ENCODE results near the gene DSCAML1.

The DSCAML1 gene

DNA sequence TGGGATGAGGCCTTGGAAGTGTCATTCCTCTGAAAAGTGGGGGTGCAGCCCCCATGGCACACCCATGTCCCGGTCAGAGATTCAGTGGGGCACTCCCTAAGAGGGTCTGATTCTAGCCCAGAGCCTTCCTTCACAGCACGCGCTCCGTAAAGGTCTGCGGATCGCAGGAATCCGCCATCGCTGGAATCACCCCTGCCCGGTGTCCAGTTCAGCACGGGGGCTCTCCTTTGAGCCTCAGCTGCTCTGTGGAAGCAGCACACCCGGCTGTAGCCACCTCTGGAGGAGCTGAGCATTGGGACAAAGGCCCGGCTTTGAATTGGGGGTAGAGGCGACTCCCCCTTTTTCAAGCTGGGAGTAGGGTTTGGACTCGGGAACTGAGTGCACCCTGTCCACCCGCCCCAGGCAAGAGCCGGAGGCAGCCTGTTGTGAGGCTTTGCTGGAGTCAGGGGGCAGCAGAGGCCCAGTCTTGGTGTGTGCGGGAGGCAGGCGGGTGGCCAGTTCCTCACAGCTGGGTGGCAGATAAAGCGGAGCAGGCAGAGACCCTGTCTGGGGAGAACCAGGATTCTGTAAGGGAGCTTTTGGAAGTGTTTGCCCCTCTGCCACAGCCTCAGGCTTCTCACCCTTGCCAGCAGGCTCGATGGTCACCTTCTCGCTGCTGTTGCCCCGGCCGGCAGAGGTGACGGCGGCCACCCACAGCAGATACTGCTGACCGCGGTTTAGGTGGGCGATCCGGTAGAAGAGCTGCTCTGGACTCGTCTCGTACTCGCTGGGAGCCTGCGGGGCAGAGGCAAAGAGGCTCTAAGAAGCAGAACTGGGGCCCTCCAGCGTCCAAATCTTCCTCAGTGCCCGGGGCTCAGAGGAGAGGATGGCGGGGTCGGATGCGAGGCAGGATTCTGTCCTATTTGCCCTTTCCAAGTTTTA, 353.5 kb downstream of the DSCAML1 start:
- peak; percentile 3 for DNase-seq (ENCODE audit: low read depth)

GRCh38 chr11:117442869-117443239, 354.2 kb downstream of the DSCAML1 start:
- DNase-seq (ENCODE audit: low read depth), result no peak

- DNase-seq (ENCODE audit: low read depth), result no peak
Measured at GRCh38 chr11:117442049-117442868, 354.8 kb downstream of the DSCAML1 start.

DNA sequence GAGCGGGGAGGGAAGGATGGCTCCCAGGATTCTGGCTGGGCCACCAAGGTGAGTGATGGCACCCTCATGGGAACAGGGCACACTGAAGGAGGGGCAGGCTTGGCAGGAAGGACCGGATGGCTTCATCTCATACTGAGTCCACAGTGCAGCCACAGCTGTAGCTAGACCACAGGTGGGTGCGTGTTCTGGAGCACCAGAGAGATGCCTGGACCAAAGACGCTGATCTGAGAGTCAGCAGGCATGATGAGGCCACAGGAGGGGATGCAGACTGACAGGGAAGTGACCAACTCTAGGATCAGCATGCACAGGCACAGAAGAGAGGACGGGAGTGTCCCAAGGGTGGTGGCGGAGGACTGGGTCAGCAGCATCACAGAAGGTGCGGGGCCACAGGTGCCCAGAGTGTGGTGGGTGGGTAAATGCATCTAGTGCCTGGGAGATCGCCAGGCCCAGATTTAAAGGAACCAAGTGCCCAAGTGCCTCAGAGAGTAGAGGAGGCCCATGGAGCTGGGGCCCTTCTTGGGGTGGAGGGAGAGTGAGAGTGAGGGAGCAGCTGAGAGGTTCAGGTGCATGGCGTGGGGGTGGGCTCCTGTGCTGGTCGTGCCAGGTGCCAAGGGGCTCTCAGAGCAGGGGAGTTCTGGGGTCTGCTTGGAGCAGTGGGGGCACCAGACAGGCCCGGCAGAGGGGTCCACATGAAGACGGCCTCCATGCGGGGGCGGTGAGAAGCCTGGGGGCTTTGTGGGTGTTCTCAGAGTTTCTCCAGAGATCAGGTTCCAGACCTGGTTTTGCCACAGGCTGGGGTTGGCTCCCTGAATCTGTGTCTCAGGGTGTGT, 355.7 kb downstream of the DSCAML1 start:
- no peak for DNase-seq (ENCODE audit: low read depth)

GRCh38 chr11:117440258-117440657, 356.8 kb downstream of the DSCAML1 start:
- DNase-seq (ENCODE audit: low read depth), result no peak

DNA sequence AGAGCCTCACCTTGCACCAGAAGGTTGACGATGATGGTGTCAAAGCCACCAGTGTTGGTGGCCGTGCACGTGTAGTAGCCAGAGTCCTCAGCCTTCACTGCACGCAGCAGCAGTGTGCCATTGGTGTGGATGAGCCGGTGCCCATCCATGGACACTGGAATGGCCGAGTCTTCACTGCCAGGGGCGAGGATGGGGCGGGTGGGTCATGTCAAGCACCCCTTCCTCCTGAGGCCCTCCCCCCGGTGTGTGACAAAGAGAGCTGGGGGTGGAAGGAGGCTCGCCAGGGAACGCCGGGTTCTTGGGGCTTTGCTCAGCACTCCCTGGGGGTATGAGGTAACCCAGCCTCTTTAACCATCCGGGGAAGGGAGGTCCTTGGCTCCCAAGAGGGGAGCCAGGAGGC, 357.8 kb downstream of the DSCAML1 start:
- DNase-seq (ENCODE audit: low read depth), result no peak

GRCh38 chr11:117438371-117439000, 358.5 kb downstream of the DSCAML1 start:
- DNase-seq (ENCODE audit: low read depth), result no peak

DNA sequence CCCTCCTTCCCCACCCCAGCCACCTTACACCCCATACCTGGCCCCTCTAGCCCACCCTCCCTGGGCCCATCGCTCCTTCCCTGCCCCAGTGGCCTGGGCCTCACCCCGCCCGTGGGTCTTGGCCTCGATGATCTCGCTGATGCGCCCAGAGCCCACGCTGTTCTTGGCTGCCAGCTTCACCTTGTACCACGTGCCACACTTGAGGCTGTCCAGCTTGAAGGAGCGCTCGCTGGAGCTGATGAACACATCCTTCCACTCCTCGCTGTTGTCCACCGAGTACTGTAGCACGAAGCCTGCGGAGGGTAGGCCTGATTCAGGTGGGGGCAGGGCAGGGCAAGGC, 359.3 kb downstream of the DSCAML1 start:
- DNase-seq (ENCODE audit: low read depth), result no peak

DNA sequence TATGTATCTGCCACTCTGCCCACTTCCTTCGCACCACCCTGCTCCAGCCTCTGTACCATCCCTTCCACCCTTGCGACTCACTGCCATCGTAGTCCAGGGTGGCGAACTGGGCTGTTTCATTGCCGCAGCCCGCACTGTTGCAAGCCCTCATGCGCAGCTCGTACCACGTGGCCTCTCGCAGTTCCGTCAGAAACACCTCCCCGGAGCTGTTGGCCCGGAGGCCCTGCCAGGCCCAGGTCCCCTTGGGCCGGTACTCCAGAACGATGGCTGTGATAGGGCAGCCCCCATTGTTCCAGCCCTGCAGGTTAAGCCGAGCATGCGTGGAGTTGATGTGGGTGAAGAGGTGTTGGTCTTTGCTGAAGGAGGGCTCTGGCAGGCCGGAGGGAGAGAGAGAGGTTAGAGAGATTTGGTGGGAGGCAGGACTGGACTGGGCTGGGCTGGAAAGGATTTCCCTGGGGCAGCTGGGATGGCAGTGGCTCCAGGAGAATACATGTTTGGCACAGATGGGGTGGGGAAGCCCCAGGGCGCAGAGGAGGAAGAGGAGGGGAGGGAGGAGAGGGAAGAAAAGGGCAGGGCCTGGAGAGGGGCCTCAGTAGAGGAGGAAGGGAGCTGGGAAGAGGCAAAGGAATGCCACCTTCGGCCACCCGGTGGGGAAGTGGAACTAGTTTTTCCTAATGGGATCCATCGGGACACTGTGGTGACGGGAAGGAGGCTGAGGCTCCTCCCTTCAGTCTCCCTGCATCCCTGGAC, 359.8 kb downstream of the DSCAML1 start:
- DNase-seq (ENCODE audit: low read depth), result no peak

DNA sequence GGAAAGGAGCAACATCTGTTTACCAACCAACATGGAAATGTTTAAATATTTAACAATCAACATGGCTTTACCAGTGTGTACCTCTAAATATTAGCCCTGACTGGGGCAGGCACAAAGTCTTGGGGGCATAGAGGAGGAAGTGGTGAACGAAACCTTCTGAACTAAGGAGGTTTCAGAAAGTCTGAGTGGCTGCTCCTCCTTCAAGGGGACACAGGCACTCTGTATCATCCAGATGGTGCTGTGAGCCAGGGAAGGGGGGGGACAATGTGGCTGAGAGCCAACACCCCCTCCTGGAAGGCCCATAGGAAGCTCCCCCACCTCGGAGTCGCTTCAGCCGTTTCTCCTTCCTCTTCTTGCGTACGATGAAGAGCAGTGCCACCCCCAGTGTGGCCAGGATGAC, 361.7 kb downstream of the DSCAML1 start:
- DNase-seq (ENCODE audit: low read depth), result no peak

GRCh38 chr11:117434481-117434880, 362.5 kb downstream of the DSCAML1 start:
- DNase-seq (ENCODE audit: low read depth), result no peak

DNA sequence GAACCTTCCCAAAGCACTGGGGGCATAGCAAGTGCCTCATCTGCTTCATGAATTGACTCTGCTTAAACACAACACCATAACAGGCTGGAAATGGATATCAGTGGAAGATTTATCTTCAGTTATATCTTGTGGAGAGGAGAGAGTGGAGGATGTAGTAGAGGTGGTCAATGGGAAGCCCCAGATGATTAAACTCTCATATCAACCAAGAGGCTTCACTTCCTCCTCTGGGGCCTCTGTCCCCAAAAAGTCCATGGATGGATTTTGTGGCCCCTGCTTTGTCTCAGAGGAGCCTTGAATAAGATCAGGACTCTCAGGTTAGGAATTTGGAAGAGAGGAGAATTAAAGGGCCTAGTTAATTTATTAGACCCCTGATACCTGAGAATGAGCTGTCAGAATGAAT, 363.3 kb downstream of the DSCAML1 start:
- DNase-seq (ENCODE audit: low read depth), result no peak

DNA sequence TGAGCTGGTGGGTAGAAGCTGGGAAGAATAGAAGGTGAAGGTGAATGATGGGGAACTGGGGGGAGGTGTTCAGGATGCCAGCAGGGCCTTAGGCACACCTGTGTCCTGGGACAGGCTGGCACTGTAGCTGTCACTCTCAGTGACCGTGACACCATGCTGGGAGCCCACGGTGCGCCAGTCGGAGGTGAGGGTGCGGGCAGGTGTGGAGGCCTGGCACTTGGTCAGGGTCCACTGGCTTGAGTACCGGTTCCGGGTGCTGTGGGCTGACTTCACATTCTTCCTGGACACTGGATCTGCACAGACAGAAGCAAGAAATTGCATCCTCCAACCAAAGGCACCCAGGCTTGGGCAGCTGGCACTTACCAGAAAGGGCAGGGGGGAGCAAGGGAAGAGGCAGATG, 365.6 kb downstream of the DSCAML1 start:
- no peak for DNase-seq (ENCODE audit: low read depth)

GRCh38 chr11:117430293-117430955, 366.6 kb downstream of the DSCAML1 start:
- no peak for DNase-seq (ENCODE audit: low read depth)

- no peak for DNase-seq (ENCODE audit: low read depth)
Measured at GRCh38 chr11:117428856-117429229, 368.2 kb downstream of the DSCAML1 start.

GRCh38 chr11:117428186-117428855, 368.7 kb downstream of the DSCAML1 start:
- DNase-seq (ENCODE audit: low read depth), result no peak

- no peak for DNase-seq (ENCODE audit: low read depth)
Measured at GRCh38 chr11:117427356-117427874, 369.6 kb downstream of the DSCAML1 start.

DNA sequence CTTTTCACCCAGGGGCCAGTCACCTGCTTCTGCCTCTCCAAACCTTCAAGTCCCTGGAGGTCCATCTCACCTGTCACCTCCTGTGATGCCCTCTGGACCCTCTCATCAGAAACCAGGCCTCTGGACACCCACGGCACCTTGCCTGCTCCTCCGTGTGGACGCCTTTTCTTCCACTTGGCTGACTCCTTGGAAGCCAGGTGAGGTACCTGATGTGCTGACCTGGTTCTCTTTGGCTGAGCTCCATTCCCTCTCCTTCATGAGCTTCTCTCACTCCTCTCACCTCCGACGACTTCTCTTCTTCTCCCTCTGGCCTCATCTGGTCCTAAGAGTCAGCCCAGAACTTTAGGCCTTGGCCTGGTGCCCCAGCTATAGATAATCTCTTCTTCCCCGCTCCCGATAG, 370.1 kb downstream of the DSCAML1 start:
- DNase-seq (ENCODE audit: low read depth), result no peak

GRCh38 chr11:117426297-117426685, 370.7 kb downstream of the DSCAML1 start:
- peak; percentile 9 for DNase-seq (ENCODE audit: low read depth)

Data from GM04504 (cell line).